Activated naive CD8-positive, alpha-beta T cell treated with anti-CD3 and anti-CD28 coated beads, Interleukin-2, amount 10 ng/mL, durations not matched to agents 7 days and 5 days (primary cell): ENCODE data around the gene LYRM9. TPM values are rescaled to one million over a fixed set of nuclear protein-coding genes. Genes with fewer than 3 reads are reported as not detected.
"Not testable (repeated sequence)": the region's sequence is repeated elsewhere in the genome, so short reads cannot be mapped to it uniquely, and the experiment has no call there.

Experiments used
- ATAC-seq: fragments of 150-1000 bp; cut with Tn5 transposase; one replicate; pipeline ENCODE4 v1.10.0; 2021; ENCODE audit warnings: low read depth, moderate library complexity
- POLR2A ChIA-PET: fragments of 350-600 bp; sonication (Branson Sonifier 250); formaldehyde crosslinking; loops from one replicate; lab custom pipeline; 2021; ENCODE audit warnings: antibody characterized with exemption; lab: Charles Lee
- DNase-seq: peaks from one replicate; pipeline ENCODE4 v3.0.0; 2021
- H3K27ac Mint-ChIP-seq: one replicate; pipeline ENCODE4 v1.8.0; 2022; ENCODE audit warnings: mild to moderate bottlenecking, mixed read lengths
- H3K27me3 Mint-ChIP-seq: one replicate; pipeline ENCODE4 v1.8.0; 2022; ENCODE audit warnings: mild to moderate bottlenecking, moderate library complexity, mixed read lengths
- H3K36me3 Mint-ChIP-seq: one replicate; pipeline ENCODE4 v1.8.0; 2021; ENCODE audit warnings: mild to moderate bottlenecking, mixed read lengths
- H3K4me1 Mint-ChIP-seq: one replicate; pipeline ENCODE4 v1.8.0; 2021; ENCODE audit warnings: mixed read lengths
- H3K4me3 Mint-ChIP-seq: one replicate; pipeline ENCODE4 v1.8.0; 2022; ENCODE audit warnings: mild to moderate bottlenecking, moderate library complexity, mixed read lengths
- H3K9me3 Mint-ChIP-seq: one replicate; pipeline ENCODE4 v1.8.0; 2021; ENCODE audit warnings: mixed read lengths
- total RNA-seq, 2 experiments: library from RNA; stranded (reverse); gene quantifications; one replicate each; pipeline ENCODE4 v1.2.3, GENCODE V29; 2021

Gene LYRM9
- total RNA-seq, 2 experiments from 2014 or later, result 8.0 to 8.3 TPM

DNA sequence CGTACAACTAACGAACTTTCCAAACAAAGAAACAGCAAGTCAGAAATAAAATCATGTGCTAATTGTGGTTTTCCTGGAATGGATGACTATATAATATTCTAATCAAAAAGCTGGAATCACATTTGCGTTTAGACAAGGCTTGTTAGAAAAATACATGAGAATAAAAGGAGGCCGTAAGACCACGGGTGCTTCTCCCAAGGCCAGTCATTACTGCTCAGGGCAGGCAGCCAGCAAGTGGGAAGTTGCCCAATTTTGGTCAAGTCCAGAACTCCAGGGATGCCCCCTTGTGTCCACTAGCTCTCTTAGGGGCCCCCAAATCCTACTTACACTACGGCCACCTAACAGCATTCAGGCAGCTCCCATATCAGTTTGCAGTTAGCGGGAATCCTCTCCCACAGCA is 25.9 kb upstream of the LYRM9 start:
- Mint-ChIP-seq H3K9me3 (no peaks in the 10 kb centered on the region), H3K27ac (no peak overlapping the region), H3K4me1 (no peaks in the 10 kb centered on the region), H3K27me3 (no peaks in the 10 kb centered on the region), H3K4me3 (no peak overlapping the region), H3K36me3 (no peaks in the 10 kb centered on the region)
- DNase-seq, result no peak
- POLR2A ChIA-PET, result no interaction called here
- ATAC-seq, result no peak

DNA sequence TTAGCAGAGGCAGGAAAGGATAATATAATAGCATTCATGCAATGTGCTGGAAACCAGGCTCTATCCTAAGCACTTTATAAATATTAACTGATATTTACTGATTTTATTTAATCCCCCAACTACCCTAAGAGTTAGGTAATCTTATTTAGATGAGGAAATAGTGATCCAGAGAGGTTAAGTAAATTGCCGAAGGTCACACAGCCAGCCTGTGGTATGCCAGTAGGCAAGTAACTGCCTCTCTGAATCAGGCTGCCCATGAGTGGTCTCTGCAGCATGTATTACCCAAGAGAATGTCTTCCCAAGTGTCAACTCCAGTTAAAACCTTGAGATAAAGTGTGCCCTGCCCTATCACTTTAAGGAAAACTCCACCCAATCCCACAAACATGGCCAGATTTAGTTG is 25.3 kb upstream of the LYRM9 start:
- ATAC-seq (no peak), DNase-seq (no peak)
- no peak overlapping the region for H3K4me3 Mint-ChIP-seq
- H3K27me3 Mint-ChIP-seq, result no peaks in the 10 kb centered on the region
- POLR2A ChIA-PET, result no interaction called here
- H3K4me1 Mint-ChIP-seq, result no peaks in the 10 kb centered on the region
- no peaks in the 10 kb centered on the region for H3K9me3 Mint-ChIP-seq
- no peaks in the 10 kb centered on the region for H3K36me3 Mint-ChIP-seq
- H3K27ac Mint-ChIP-seq, result no peak overlapping the region

GRCh38 chr17:27917000-27917399 is 23.8 kb upstream of the LYRM9 start:
- no peaks in the 10 kb centered on the region for H3K36me3 Mint-ChIP-seq
- no peak overlapping the region for H3K4me3 Mint-ChIP-seq
- H3K4me1 Mint-ChIP-seq, result no peaks in the 10 kb centered on the region
- no peaks in the 10 kb centered on the region for H3K9me3 Mint-ChIP-seq
- DNase-seq (no peak), ATAC-seq (no peak)
- no peaks in the 10 kb centered on the region for H3K27me3 Mint-ChIP-seq
- no peak overlapping the region for H3K27ac Mint-ChIP-seq
- POLR2A ChIA-PET, result no interaction called here

- Mint-ChIP-seq H3K9me3 (no peaks in the 10 kb centered on the region), H3K36me3 (no peaks in the 10 kb centered on the region), H3K27ac (no peak overlapping the region), H3K27me3 (no peaks in the 10 kb centered on the region), H3K4me1 (no peaks in the 10 kb centered on the region), H3K4me3 (no peak overlapping the region)
- POLR2A ChIA-PET, result no interaction called here
- DNase-seq (no peak), ATAC-seq (no peak)
These were observed 22.5 kb upstream of the LYRM9 start for GRCh38 chr17:27915709-27916108.

DNA sequence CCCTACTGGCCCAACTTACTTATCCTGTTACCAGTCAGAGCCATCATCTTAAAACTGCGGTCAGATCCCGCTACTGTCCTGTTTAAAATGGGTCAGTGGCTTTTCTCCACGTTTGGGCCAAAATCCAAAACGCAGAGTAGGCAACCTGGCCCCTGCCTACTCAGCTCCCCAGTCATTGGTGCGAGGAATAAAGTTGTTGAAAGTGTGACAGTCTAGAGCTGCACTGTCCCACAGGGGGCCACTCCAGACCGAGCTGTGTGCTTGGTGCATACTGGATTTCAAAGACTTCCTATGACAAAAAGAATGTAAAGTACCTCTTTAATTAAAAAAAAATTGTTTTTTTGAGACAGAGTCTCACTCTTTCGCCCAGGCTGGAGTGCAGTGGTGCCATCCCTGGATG is 21.2 kb upstream of the LYRM9 start:
- no peaks in the 10 kb centered on the region for H3K36me3 Mint-ChIP-seq
- DNase-seq (no peak), ATAC-seq (no peak)
- POLR2A ChIA-PET, result no interaction called here
- no peak overlapping the region for H3K27ac Mint-ChIP-seq
- H3K4me1 Mint-ChIP-seq, result no peaks in the 10 kb centered on the region
- H3K4me3 Mint-ChIP-seq, result no peak overlapping the region
- H3K27me3 Mint-ChIP-seq, result peaks cover 2% of the 10 kb centered on the region
- H3K9me3 Mint-ChIP-seq, result no peaks in the 10 kb centered on the region

- no peaks in the 10 kb centered on the region for H3K9me3 Mint-ChIP-seq
- H3K4me1 Mint-ChIP-seq, result no peaks in the 10 kb centered on the region
- peaks cover 2% of the 10 kb centered on the region for H3K27me3 Mint-ChIP-seq
- no peak overlapping the region for H3K4me3 Mint-ChIP-seq
- H3K36me3 Mint-ChIP-seq, result no peaks in the 10 kb centered on the region
- H3K27ac Mint-ChIP-seq, result no peak overlapping the region
- ATAC-seq (no peak), DNase-seq (no peak)
- POLR2A ChIA-PET, result no interaction called here
These were observed 19.8 kb upstream of the LYRM9 start for GRCh38 chr17:27912964-27913363.

GRCh38 chr17:27912299-27912698 is 19.1 kb upstream of the LYRM9 start:
- H3K27me3 Mint-ChIP-seq, POLR2A ChIA-PET, H3K27ac Mint-ChIP-seq, DNase-seq, H3K9me3 Mint-ChIP-seq, H3K36me3 Mint-ChIP-seq, ATAC-seq, H3K4me3 Mint-ChIP-seq, H3K4me1 Mint-ChIP-seq: not testable (repeated sequence)

DNA sequence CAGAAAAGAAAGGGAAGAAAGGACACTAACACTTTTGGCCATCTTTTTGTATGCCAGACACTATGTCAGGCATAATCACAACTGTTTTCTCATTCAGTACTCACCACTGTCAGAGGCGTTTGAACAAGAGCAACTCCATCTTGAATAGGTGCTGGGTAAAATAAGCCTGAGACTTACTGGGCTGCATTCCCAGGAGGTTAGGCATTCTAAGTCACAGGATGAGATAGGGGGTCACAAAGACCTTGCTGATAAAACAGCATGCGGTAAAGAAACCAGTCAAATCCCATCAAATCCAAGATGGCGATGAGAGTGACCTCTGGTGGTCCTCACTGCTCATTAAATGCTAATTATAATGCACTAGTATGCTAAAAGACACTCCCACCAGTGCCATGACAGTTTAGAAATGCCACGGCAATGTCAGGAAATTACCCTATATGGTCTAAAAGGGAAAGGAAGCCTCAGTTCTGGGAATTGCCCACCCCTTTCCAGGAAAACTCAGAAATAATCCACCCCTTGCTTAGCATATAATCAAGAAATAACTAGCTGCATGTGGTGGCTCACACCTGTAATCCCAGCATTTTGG is 14.9 kb upstream of the LYRM9 start:
- H3K27me3 Mint-ChIP-seq, result peaks cover 11% of the 10 kb centered on the region
- H3K4me3 Mint-ChIP-seq, result no peak overlapping the region
- DNase-seq, result no peak
- no peaks in the 10 kb centered on the region for H3K9me3 Mint-ChIP-seq
- no peaks in the 10 kb centered on the region for H3K4me1 Mint-ChIP-seq
- no peak overlapping the region for H3K27ac Mint-ChIP-seq
- H3K36me3 Mint-ChIP-seq, result no peaks in the 10 kb centered on the region
- POLR2A ChIA-PET, result no interaction called here
- no peak for ATAC-seq

DNA sequence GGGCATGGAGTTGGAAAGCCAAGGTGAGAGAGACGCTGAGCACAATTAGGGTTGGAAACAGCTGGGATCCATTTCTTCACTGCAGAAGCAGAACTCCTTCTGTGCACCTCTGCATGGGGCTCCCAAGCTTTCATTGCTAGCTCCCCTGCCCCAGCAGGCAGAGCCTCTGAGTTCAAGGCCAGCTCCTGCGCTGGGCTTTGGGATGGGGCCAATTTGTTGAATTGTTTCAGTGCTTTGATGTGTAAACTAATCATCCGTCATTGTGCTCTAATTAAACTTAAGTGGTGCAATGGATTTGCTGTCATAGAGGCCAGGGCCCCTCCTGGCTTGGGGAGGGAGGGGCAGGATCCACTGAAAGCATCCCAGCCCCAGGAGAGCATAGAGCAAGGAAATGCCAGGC is 13.5 kb upstream of the LYRM9 start:
- H3K36me3 Mint-ChIP-seq, result no peaks in the 10 kb centered on the region
- POLR2A ChIA-PET, result no interaction called here
- no peaks in the 10 kb centered on the region for H3K9me3 Mint-ChIP-seq
- H3K27me3 Mint-ChIP-seq, result peaks cover 11% of the 10 kb centered on the region
- no peak overlapping the region for H3K4me3 Mint-ChIP-seq
- H3K27ac Mint-ChIP-seq, result no peak overlapping the region
- no peak for ATAC-seq
- H3K4me1 Mint-ChIP-seq, result no peaks in the 10 kb centered on the region
- DNase-seq, result no peak

DNA sequence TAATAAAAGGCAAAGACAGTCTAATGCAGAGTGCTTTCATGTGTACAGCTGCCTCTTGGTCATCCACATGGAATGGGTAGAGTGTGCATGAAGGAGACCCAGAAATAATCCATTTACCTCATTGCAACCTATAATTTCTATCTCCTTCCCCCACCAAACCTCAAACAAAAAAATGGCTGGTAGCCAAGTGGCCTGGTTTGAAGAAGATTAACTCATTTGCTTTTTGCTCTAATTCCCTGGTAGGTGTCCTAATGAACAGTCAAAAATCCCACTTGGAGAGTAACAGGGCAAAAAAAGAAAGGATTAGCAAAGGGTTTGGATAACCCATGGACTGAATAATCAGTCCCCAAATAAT is 13.0 kb upstream of the LYRM9 start:
- peaks cover 11% of the 10 kb centered on the region for H3K27me3 Mint-ChIP-seq
- no peak for DNase-seq
- no peaks in the 10 kb centered on the region for H3K36me3 Mint-ChIP-seq
- no peaks in the 10 kb centered on the region for H3K9me3 Mint-ChIP-seq
- POLR2A ChIA-PET, result no interaction called here
- no peak overlapping the region for H3K27ac Mint-ChIP-seq
- H3K4me3 Mint-ChIP-seq, result no peak overlapping the region
- H3K4me1 Mint-ChIP-seq, result no peaks in the 10 kb centered on the region
- ATAC-seq, result no peak

- peaks cover 11% of the 10 kb centered on the region for H3K27me3 Mint-ChIP-seq
These were observed 12.5 kb upstream of the LYRM9 start for GRCh38 chr17:27905447-27906225.

GRCh38 chr17:27904534-27905446 is 11.6 kb upstream of the LYRM9 start:
- POLR2A ChIA-PET, result no interaction called here
- no peak overlapping the region for H3K27ac Mint-ChIP-seq
- no peaks in the 10 kb centered on the region for H3K4me1 Mint-ChIP-seq
- ATAC-seq (no peak), DNase-seq (no peak)
- H3K27me3 Mint-ChIP-seq, result peaks cover 11% of the 10 kb centered on the region
- H3K9me3 Mint-ChIP-seq, result no peaks in the 10 kb centered on the region
- no peaks in the 10 kb centered on the region for H3K36me3 Mint-ChIP-seq
- H3K4me3 Mint-ChIP-seq, result no peak overlapping the region

More at GRCh38 chr17:27905447-27906225, 12.5 kb upstream of the LYRM9 start:
- H3K27ac Mint-ChIP-seq, result no peak overlapping the region
- H3K4me3 Mint-ChIP-seq, result no peak overlapping the region
- POLR2A ChIA-PET, result no interaction called here
- no peak for ATAC-seq
- no peaks in the 10 kb centered on the region for H3K36me3 Mint-ChIP-seq
- DNase-seq, result no peak
- no peaks in the 10 kb centered on the region for H3K4me1 Mint-ChIP-seq
- no peaks in the 10 kb centered on the region for H3K9me3 Mint-ChIP-seq

- H3K27me3 Mint-ChIP-seq, result peaks cover 11% of the 10 kb centered on the region
- no peaks in the 10 kb centered on the region for H3K9me3 Mint-ChIP-seq
- no peaks in the 10 kb centered on the region for H3K4me1 Mint-ChIP-seq
- no peak for ATAC-seq
- H3K4me3 Mint-ChIP-seq, result no peak overlapping the region
- POLR2A ChIA-PET, result no interaction called here
- H3K27ac Mint-ChIP-seq, result no peak overlapping the region
- no peaks in the 10 kb centered on the region for H3K36me3 Mint-ChIP-seq
- DNase-seq, result no peak
These were observed 10.9 kb upstream of the LYRM9 start for GRCh38 chr17:27904114-27904513.

DNA sequence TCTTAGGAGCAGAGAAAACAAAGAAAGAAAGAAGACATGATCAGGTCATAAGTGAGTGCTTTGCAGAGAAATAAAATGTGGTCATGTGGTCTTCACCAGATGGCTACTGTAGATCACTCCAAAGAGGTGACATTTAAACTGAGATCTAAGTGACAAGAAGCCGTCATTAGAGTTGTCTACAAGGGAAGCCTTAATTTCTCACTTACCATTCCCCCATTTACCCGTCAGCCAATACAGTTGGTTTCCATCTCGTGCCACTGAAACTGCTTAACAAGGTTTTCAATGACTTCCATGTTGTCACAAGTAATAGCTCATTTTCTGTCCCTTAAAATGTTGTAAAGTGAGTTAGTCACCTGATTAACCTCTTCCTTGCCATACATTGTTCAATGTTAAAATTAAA is 6.4 kb upstream of the LYRM9 start:
- Mint-ChIP-seq H3K9me3 (no peaks in the 10 kb centered on the region), H3K36me3 (no peaks in the 10 kb centered on the region), H3K4me1 (no peaks in the 10 kb centered on the region), H3K4me3 (no peak overlapping the region), H3K27me3 (peaks cover 32% of the 10 kb centered on the region), H3K27ac (no peak overlapping the region)
- DNase-seq (no peak), ATAC-seq (no peak)
- POLR2A ChIA-PET, result no interaction called here
